GM19025 (cell line): ENCODE measurements around the gene CNNM3.
"Not testable (repeated sequence)": the region's sequence is repeated elsewhere in the genome, so short reads cannot be mapped to it uniquely, and the experiment has no call there.

Experiments
- ATAC-seq: cut with Tn5 transposase; IDR thresholded peaks from one replicate; pipeline ENCODE4 v1.9.1; 2021; ENCODE audit warnings: mild to moderate bottlenecking, low read depth, moderate library complexity; ENCODE audit not compliant: unreplicated experiment

CNNM3 gene

DNA sequence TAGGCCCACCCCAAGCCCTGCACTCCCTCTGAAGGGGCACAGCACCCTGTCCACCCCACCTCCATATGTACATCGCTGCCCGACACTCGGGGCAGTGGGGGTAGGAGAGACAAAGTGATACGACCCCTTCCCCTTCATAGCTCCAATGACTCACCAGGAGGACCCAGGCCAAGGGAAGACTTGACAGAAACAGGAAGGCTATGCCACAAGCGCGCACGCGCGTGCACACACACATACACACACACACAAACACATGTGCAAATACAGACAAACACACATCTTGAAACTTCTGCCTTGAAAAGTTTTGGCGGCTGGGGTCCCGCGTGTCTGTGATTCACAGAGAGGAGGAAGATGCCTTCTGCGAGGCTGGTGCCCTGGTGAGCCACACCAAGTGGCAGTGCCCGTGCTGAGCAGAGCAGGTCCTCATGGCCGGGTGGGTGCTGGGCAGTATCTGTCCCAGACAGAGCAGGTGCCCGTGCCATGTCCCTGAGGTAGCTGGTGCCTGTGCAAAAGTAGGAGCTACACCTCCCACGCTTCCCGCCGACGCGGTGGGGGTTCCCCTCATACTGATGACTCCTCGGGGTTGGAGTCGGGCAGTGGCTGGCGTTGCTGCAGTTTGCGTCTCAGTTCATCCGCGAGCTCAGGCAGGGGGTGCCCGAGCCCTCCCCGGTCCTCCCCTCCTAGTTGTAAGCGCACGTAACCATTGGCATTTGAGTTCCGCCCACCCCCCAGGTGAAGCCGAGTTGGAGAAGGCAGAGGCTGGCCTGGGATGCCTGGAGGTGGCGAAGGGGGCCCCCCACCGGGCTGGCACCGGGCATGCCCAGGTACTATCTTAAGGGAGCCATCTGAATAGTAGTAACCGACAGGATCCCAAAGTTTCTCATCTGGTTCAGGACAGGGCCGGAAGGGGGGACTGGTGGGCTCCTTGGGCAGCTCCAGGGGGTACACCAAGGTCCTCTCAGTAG, 44.3 kb downstream of the CNNM3 start:
- ATAC-seq = no peak

DNA sequence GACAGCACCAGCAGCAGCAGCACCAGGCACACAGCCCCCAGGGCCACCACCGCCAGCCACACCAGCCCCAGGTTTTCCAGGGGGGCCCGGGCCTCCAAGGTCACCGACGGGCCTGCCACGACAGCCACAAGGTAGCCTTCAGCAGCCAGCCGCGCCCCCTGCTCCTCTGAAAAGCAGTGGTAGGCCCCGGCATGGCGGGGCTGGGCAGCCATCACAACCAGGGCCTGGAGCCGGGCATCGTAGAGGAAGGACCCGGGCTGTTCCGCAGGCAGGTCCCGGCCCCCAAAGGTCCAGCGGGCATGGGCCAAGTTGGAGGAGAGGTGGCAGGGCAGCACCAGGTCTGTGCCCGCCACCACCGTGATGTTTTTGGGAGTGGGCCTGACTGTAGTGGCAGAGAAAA, 45.0 kb downstream of the CNNM3 start:
- ATAC-seq = no peak

DNA sequence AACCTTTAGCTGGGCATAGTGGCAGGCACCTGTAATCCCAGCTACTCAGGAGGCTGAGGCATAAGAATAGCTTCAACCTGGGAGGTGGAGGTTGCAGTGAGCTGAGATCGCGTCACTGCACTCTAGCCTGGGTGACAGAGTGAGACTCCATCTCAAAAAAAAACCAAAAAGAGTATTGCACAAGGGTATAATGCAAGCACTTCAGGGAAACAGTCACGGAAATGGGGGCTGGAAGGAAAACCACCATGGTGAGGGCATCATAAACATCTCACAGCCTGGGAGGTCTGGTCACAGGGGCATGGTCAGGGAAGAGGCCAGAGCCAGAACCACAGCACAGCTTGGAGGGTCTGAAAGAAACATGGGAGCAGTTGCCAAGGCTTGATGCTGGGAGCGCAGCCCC, 47.0 kb downstream of the CNNM3 start:
- ATAC-seq = not testable (repeated sequence)

DNA sequence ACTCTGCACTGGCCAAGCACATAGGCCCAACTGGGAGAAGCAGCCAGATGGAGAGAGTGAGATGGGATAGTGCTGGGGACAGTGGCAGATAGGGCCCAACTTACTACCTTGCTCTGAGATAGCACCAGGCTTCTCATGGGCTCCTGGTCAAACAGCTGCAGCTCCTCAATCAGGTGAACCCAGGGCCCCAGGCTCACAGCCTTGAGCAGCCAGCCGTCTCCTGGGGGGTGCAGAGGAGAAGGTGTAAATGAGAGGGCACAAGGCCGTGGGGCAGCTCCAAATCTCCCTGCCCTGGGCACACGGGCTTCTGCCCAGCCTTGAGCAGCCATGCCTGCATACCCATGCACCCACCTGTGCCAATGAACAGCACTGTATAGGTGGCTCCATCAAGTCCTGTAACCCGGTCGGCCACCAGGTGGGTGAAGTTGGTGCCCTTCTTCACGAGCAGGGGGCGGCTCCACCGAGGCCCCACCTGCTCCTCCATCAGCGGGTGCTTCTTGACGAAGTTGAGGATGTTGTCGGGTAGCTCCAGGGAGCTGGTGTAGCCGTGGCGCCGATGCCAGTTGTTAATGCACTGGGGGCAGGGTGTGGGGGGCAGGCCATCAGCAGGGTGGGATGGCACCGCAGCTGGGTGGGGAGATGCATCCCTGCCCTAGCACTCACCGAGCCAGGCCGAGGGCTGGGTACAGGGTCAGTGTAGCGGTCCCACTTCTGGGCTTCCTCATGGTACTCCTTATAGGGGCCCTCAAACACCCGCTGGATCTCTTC, 47.7 kb downstream of the CNNM3 start:
- ATAC-seq = no peak

DNA sequence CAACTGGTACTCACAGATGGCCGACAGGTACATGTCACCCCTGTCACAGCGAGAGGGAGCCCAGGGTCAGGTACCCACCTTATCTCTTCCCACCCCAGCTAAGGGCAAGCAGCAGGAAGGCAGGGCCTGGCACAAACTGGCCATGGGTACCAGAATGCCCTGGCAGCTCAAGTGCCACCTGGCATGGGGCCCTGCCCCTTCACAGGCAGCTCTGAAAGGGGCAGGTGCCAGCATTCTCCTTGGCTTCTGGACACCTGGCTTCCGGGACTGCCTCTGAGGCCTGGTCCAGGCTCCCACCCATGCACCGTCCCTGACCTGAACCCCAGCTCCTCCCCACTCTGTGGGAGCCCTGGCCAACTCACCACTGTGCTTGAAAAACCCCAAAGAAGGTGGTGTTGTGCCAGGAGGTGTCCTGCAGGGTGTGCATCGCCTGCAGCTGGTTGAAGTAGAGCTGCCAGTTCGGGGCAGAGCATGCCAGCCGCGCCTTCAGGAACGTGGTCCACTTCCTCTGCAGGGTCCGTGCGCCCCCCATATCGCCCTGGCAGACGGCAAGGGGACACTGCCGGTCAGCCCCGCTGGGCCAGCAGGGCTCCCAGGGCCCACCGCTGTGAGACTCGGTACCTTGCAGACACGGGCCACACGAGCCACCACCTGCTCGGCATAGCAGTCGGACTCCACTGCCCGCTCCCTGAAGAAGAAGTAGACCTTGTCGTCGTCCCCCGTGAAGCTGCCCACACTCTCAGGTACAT, 48.4 kb downstream of the CNNM3 start:
- ATAC-seq = no peak

DNA sequence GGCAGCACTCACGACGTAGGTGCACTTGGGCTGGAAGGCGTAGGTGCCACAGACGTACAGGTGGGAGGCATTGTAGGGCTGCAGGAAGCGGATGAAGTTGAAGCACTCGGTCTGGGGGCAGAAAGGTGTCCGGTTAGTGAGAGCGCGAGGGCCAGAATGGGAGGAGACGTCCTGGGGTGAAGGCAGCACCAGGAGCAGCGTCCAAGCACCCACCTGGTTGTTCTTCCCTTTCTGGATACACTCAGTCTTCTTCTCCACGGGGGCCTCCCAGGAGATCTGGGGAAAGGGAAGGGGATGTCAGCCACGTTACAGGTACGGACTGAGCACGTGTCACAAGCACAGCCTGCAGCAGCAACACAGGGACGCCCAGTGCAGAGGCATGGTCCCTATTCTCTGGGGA, 49.6 kb downstream of the CNNM3 start:
- no peak for ATAC-seq

DNA sequence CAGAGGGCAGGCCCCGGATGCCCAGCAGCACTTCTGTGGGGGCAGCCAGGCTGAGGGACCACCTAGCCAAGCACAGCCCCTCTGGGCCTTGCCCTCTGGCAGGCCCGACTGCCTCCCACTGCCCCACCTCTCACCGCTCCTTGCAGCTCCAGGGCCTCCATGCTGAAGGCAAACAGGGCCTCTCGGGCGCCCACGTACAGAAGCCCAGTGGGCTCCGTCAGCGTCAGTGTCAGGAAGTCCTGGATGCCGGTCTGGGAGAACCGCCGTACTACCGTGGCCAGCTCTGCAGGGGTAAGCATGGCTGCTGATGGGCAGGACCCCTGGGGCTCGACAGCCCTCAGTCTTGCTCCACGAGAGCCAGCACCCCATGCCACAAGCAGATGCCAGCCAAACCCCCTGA, 50.1 kb downstream of the CNNM3 start:
- ATAC-seq = no peak

DNA sequence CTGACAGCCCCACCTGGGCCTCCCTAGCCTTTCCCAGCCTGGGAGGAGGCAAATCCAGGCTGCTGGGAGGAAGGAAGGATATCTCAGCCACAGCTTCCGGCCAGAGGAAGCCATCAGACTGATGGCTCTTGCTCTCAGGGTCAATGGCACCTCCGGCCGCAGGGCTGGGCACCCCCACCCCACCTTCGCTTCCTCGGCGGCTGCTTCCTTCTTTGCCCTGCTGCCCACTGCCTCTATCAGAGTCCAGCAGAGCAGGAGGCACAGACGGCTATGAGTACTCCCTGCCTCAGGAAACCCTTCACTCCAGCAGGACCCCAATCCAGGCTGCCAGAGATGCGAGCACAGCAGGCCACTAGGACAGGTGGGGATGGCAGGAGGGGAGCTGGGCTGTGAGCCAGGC, 50.5 kb downstream of the CNNM3 start:
- ATAC-seq = no peak

DNA sequence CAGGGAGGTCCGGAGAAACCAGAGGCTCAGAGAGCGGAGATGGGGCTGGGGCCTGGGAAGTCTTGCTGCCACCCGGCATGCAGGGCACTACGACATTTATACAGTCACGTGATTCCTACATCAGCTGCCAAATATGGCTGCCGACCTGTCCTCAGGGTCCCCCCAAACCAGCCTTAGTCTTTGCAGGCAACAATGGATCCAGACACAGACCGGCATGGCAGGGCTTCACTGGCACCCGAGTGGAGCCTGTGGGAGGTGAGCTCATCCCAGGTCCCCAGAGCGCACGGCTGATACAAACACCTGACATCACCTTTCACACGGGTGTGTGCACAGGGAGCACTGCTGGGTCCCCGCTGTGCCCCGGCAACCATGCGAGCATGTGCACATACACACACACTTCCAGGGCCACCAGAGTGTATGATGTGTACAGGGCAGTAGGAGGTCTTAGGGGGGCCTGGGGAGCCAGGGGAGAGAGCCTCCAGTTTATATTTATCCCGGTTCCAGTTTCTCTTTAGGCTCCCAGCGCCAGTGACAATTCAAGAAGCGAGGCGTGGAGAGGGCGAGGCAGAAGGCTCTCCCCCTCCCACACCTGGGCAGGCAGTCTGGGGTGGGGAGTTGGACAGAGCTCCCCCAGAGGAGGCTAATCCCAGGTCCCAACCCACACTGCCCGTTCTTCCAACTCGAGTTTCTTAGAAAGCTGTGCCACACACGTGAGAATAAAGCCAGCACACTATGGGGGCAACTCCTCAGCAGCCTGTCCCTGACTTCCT, 51.1 kb downstream of the CNNM3 start:
- ATAC-seq = no peak

DNA sequence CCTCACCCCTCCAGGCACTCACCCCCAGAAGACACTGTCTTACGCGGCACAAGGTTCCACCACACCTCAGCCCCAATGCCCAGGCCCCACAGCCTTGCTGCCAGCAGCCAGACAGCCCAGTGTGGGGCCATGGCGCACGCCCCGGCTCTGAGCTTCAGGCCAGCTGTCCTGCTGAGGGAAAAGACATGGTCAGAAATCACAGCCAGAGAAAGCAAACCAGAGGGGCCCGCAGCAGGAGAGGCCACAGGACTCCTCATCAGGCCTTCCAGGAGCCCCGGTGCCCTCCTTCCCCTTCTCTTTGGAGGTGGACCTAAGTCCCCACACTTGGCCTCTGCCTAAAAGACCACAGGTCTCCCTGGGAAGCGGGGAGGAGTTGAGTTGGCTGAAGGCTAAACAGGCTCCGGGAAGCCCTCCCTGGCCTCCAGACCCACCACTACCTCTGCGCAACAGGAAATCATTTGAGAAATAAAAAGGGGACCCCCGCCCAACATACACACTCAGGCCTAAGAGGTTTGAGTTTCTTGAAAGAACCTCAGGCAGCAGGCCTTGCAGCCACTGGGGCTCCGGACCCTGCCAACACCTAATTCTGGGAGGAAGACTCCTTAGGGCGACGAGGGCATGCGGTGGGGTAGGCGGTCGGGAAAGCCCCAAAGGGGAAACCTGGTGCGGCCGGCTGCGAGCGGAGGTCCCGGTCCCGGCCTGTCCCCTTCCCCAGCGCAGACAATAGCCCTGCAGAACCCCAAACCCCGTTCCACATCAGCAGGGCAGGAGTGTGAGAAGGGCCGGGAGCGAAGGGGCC, 51.9 kb downstream of the CNNM3 start:
- peak; percentile 9 for ATAC-seq

DNA sequence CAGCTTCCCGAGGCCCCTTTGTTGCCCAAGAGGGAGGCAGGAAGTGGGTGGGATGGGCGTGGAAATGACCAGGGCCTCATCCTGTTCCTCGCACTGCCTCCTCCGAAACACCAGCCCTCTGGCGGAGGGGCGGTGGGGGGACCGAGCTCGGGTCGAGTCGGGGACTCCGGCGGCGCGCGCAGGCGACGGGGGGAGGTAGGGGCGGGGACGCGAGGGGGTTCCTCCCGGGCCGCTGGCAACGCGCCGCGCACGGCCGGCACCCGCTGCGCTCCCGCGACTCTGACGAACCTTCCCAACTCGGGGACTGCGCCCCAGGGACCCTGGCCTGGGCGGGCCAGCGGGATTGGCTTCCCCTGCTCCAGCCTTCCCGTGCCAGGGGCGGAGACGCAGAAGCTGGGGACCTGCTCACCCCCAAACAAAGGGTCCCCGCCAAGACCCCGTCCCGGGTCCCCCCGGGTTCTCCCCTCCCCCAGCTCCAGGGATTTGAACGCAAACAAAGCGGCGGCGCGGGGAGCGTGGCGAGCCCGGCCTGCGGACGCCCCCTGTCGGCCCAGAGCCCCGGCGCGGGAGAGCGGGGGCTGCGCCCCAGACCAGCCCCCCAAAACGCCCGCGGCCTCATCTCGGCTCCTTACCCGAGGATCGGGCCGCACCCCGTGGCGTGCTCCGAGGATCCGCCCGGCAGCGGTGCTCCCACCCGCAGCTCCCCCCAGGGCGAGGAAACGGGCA, 52.6 kb downstream of the CNNM3 start:
- peak; percentile 35 for ATAC-seq

DNA sequence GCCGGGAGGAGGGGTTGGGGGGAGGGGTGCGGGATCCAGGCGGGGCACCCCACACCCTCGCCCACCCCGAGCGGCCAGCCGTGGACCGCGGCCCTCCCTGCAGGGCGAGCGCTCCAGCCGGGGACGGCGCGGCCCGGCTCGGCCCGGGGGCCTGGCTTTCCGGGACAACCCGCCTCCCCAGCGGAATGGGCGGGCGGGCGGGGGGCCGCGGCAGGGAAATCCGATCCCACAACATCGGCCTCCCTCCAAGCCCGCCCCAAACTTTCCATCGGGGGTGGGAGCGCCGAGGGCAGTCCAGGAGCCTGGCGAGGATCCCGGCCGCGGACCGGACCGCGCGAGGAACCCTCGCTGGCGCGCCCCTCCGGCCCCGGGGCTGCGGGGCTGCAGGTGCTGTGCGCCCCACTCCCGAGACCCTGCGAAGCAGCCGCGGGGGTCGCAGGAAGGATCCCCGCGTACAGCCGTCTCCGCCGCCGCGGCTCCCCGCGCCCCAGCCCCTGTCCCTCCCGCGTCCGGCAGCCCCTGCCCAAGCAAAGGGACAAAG, 53.3 kb downstream of the CNNM3 start:
- ATAC-seq = peak; percentile 12

DNA sequence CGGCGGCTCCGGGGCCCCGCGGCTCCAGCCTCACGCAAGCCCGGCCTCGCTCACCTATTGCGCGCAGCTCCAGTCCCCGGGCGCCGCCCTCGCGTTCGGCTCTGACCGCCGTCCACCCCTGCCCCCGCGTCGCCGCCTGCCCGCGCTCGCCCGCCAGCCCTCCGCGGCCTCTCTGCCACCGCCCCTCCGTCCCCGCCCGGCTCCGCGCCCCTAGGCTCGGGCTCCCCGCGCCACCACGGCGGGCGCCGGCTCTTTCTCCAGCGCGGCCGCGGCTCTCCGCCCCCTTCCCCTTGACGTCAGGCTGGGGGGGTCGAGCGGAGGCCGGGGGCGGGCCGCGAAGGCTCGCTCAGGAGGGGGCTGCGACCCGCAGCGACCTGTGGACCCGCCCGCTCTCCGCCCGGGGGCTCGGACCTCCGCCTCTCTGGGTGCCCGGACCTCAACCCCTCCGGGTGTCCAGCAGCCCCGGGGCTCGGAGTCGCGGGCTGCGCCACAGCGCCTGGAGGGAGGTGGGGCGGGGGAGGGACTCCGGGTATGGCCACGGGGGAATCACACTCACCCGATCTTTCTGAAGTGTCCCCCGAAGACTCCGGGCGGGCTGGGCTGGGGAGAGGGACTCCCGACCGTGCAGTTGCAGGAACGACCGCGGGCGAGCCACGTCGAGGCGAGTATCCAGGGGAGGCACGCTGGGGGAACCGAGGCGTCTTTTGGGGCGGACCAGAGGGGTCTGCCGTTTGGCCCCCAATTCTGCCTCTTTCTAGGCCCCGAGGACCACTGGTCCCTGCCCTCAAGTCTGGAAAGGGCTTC, 54.0 kb downstream of the CNNM3 start, which contains the start of gene SEMA4C:
Gene SEMA4C (minus strand): TSS at position 259 of the 804 bp plus-strand sequence. CDS start 2,194 bp downstream, outside the sequence.
- ATAC-seq = no peak

DNA sequence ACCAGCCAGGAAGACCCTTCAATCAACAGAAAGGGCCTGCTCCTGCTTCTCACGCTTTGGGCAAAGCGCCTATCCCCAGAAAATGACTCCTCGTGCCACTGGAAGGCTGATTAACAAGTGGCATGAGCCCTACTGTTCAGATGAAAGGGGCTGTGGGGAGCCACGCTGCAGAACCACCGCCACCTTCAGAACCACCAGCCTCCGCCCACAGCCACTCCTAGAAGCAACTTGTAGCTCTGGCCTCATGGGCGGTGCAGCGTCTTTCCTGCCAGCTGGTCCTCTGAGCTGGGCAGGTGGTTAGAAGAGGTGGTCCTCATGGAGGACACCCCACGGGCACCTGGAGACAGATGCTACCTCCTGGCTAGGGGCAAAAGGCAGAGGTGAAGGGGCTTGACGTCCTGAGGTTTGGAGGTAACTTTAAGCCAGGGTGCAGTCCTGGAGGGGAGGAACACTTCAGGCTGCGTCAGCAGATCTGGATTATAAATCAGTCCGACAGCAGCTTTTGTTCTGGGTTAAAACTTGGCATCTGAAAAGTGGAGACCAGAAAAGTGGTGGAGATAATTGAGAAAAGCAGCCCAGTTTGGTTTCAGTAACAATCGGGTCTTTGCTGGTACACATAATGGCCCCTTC, 54.7 kb downstream of the CNNM3 start:
- no peak for ATAC-seq

DNA sequence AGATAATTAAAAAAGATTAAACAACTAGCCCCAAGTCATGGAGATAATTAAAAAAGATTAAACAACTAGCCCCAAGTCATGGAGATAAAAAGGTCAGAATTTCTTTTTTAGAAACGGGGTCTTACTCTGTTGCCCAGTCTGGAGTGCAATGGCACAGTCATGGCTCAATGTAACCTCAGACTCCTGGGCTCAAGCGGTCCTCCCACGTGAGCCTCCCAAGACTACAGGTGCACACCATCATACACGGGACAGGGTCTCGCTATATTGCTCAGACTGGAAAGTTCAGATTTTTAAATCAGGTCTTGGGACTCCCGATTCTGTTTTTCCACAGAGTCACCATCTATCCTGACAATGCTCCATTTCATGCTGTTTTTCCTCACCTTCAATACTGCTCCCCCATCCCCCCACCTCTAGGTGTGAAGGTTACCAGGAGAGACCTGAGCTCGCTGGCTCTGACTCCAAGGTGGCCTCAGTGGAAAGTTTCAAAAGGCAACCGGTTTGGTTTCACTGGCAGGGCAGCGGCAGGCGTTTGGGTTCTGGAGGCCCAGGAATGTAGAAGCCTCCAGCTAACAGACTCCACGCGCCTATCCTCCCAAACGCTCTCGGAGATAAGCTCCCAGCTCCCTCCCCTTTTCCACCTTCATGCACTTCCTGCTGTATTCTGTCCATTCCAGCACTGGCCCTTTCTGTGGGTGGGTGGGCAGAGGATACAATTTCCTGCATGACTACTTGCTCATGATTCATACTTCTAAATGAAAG, 56.7 kb downstream of the CNNM3 start:
- no peak for ATAC-seq

DNA sequence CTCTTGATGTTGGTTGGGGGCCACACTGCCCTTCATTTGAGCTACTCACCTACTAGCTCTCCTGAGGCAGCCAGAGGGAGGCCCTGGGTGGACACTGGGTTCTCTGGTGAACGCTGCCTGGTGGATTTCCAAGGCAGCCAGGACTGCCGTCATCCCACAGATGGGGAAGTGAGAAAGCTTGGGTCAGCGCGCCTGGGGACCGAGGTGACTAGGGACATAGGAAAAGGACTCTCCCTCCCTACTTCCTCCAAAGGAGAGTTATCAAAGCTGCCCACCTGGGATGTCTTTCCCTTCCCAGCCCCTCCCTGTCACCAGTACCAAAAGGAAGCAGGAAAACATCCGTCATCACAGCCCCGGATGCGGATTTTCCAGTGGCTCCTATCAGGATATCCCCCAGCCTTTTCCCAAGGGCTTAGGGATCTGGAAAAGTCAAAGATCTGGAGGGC, 57.6 kb downstream of the CNNM3 start:
- no peak for ATAC-seq
